ENCODE data around the gene EFCAB11.

EFCAB11 gene, protein sequence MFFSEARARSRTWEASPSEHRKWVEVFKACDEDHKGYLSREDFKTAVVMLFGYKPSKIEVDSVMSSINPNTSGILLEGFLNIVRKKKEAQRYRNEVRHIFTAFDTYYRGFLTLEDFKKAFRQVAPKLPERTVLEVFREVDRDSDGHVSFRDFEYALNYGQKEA

DNA sequence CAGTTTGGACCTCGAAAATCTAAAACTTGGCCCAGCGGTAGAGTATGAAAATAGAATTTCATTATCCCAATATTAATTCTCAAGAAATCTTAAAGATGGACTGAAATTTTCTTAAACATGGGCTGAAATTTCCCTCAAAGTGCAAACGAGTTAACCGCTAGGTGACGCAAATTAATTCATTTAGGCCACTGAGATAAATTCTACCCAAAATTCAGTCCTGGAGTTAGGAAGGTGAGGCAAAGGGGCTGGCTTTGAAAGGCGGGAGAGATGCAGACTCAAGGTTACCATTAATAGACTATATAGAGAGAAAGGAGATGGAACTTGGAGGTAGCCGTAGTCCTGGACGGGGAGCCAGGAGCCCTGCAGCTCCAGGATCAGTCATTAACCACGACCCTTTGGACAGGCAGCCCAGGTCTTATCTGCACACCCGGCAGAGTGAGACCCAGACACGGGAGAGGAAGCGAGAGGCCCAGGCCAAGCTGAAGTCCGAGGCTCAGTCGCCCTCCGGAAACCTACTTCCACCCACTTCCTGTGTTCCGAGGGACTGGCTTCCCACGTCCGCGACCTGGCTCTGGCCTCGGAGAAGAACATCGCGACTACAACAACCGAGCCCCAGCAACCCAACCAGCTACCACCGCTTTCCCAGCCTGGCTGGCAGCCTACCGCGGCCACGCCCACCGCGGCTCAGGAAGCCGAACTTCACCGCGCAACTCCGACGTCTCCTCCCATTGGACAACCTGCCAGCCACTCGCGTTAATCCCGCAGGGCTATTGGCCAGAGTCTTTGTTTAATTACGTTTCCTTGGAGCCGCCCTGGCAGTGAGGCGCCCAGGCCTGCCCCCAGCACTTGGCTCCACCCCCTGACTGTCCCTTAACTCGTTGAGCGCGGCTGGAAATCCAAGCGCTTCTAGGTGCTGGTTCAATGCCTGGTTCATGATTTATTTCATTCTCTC is at the start of gene EFCAB11:
TSS of gene EFCAB11 (minus strand) at position 661 of the 952 bp plus-strand sequence. CDS start at position 591, 70 bp downstream.
- peak; percentile 97 for DNase-seq (ENCODE audit: low read depth)

DNA sequence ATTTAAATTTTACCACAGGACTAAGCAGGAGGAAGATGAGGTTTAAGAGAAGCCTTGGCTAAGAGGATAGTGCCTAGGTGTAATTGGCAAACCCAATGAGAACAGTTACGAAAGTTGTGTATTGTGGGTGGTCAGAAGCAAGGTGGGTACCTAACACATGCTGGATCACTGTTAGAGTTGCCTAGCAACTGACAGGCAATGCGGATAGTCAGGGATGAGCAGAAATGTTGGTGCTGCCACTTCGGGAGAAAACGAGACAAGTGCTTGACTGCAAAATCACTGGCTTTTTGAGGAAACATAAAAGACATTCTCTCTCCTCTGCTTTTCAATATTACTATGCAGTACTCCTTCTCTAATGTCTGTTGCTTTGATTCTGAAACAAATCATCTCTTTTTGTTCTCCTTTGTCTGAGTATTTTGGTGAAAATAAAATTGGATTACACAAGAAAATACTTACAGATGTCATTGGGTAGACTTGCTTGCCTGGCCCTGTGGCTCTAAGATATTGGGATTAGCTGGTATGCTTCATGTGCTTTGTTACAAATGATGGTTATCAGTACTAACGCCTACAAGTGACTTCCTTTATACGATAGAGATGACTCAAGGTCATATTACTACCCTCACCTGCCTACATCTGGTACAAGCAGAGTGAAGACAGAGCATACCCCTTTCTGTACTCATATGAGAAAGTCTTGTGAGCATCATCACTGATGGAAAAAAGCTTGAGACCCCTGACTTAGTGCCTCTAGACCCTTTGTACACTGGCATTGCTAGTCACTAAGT is 49.2 kb upstream of the EFCAB11 start:
- DNase-seq (ENCODE audit: low read depth): no peak

DNA sequence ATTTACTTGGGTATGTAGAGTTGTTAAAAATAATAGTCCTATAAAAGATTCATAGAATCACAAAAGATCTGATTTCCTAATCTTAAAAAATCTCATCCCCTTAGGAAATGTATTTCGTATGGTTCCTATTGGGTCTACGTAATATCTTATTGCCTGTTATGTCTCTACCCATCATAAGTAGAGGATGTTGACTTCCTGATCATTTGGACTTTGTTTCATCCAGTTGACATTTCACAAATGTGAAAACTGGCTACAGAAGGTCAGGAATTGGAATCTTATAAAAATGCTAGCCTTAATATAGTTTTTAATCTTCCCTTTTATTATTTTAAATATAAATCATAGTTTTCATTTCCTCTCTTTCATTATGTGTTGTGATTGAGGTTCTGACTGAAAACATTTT is 46.4 kb upstream of the EFCAB11 start:
- no peak for DNase-seq (ENCODE audit: low read depth)

DNA sequence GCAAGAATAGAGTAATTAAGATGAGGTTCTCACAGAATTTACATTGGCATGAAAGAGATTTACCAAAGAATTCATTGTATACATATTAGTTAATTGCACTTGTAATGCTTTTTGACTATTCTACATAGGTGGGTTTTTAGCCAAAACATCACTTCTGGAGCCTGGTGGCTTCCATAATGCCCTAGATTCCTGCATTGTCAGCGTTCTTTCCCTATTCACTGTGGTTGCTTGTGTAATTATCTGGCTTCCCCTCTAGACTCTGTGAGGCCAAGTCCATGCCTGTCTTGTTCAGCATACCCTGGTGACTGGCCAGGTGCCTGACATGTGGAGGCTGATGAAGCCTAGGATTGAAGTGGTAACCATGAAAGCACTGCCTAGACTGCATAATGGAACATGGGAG is 42.4 kb upstream of the EFCAB11 start:
- DNase-seq (ENCODE audit: low read depth): no peak

DNA sequence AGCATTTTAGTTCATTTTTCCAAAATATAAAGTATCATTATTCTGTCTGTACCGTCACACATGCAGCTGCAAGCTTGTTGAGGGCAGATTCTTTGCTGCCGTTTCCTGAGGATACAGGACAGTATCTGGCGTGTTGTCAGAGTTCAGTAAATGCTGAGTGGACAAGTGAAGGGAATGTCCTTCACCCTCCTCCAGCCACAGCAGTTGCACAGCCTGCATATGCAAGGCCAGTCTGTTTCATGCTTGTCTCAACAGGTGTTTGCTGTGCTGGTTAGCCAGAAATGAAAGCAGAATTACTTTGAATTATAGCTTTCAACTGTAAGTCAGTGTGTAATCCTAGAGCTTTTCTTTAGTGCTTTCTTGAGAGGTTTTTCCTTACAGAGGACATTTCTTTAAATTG is 37.7 kb upstream of the EFCAB11 start:
- no peak for DNase-seq (ENCODE audit: low read depth)

DNA sequence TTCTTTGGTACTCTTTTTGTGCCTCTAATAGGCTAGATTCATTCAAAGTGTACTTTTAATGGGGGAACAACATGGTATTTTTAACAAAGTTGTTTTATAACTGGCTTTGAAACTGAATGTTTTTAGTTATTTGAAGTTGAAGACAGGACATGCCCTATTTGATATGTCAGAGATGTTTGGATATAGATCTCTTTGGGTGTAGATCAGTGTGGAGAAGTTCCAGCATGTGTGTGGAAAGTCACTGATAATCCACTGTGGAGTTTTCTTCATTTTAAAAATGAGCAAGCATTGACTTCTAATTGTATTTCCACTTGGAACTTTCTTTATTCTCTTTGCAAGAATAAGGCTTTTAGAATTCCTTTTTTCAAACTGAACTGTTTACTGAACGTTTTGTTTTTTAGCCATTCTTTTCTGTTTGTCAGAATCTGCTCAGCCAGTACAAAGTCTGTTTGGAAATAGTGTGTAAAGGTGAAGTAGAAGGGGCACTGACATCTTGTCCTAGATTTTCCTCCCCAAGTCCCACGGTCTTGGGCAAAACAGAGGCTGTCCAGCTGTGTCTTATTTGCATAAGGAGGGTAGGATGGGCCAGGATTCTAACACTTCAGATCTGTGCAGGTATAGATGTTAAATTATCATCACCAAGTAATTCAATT is 36.2 kb upstream of the EFCAB11 start:
- no peak for DNase-seq (ENCODE audit: low read depth)

DNA sequence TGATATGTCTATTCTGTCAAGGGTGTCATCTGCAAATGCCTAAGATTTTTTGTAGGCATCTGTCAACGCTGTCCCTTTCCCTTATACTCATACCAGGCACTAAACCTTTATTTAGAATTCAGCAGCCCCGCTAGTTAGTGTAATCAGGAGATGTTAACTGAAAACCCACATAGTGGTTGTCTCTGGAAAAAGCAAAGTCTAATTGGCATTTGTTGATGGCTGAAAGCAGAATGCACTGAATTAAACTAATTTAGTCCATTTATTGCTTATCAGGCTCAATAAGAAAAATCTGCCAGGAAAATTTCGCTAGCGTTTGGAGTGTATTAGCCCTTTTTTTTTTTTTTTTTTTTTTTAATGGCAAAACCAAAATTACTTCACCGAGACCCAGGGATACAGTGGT is 35.7 kb upstream of the EFCAB11 start:
- no peak for DNase-seq (ENCODE audit: low read depth)

DNA sequence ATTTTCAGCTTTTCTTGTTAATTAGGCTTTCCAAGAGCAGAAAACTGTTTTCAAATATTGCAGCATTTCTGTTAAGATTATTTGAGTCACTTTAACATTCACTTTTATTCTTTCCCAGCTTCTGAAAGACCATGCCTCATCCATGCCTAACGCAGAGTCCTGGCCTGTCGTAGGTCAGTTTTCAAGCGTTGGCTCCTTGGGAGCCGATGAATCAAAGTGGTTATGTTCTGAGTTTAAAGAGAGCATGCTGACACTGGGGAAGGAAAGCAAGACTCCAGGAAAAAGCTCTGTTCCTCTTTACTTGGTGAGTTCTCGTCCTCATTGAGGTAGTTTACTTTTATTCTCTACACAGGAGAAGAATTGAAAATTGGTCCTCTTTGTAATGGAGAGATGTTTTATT is 34.3 kb upstream of the EFCAB11 start:
- DNase-seq (ENCODE audit: low read depth): no peak

DNA sequence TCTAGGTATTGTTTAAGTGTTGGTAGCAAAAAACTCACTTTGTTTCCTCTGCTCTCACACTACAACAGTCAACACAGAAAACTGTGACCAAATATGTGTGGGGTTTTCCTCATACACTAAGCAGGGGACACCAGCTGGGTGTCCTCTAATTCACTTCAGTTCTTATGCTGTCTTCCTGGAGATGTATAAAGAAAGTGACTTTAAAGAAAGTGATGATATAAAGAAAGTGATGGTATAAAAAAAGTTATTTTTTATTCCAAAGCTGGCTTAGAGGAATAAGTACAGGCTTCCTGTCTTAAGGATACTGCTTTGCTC is 32.6 kb upstream of the EFCAB11 start:
- DNase-seq (ENCODE audit: low read depth): no peak

DNA sequence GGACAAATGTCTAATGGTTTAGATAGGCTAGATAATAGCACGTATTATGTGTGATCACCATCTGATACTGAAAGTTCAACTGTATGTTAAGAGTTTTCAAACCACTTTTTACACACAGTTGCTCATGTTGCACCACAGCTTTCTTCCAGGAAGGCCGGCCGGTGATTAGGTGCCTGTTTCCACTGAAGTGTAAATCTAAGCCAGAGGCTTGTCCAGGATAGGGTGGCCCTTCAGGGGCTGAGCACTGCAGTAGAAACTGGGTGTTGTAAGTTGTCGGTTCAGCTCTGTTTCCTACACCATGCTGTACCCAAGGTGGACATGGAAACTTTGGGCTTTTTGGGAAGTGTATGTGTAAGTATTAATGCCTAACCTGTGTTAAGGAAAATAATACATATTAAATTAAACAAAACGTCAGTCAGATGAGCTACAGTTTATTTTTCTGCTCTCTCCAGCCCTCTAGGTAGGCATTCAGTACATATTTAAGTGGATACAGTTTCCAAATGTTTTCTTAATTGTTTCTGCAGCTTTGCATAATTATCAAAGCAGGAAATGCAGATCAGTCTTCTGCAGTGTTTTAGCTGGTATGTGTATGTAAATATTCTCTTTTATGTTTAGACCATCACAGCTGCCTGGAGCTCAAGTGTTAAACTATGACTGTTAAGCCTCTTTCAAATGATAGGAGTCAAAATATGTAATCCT is 32.1 kb upstream of the EFCAB11 start:
- DNase-seq (ENCODE audit: low read depth): no peak

DNA sequence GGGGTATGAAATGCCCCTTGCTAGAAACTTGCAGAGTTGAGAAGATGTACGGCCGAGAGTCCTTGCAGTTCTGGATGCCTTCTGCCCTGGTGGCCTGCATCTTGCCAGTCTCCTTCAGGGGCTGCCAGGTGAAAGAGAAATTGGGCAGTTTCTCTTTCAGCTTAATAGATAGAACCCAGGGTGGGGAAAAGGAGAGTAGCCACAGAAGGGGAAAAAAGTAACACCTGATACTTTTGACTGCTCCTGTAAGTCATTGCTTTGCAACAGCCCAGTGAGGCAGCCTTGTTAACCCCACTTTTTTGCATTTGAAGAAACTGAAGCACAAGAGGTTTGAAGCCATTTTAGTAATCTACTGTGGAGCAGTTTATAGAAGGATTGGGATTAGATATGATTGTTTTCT is 28.8 kb upstream of the EFCAB11 start:
- DNase-seq (ENCODE audit: low read depth): no peak

DNA sequence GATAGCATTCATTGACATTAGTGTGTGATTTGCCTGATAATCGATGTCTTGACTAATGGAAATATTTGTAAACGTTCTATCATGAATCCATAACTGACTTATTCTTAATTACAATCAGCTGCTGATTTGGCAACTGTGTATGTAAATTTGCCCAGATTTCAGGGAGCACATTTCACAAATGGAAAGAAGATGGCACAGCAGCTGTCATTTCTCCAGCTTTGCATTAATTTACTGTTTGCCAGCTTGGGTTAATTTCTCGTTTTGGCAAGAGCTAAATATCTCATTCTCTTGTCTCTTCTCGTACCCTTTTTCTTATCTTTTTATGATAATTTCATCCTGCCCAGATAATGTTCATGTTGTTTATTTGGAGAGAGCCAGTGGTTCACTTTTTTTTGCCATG is 24.1 kb upstream of the EFCAB11 start:
- DNase-seq (ENCODE audit: low read depth): no peak

DNA sequence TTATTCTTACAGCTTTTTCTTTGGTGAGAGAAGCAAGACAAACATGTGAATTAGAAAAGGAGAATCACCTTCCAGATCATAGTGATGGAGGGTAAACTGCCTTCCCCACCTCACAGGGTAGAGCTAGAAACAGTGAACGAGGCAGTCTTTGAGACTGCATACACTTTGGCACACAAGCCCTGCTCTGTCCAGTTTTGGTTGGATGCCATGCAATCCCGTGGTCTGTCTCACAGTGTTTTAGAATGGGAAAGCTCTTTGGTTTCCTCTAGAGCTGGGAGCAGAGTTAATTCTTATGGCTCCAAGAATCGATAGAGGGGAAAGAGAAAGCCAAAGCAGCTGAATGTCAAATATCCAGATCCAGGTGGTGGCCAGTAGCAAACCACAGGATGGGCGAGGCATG is 23.1 kb upstream of the EFCAB11 start:
- no peak for DNase-seq (ENCODE audit: low read depth)

DNA sequence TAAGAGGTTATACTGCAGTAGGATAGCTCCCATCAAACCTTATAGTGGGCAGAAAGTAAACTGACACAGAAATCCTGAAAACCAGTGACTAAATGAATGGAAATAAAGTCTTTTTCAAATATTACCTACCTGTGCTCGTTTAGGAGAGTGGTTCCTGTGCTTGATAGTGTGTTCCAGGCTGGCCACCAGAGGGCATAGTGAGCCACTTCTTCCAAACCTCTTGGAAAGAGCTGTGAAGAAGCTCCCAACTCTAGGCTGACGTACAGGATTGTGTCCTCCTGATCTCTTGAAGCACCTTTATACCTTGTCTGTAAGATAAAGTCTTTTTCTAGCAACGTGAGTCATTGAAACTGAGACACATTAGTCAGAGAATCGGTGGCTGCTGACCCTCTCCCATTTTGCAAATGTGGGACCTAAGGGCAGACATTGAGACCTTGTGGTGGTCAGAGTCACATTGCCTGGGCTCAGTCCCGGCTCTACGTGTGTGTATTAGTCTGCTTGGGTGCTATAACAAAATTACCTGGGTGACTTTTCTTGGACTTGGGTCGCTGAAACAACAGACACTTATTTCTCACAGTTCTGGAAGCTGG is 18.8 kb upstream of the EFCAB11 start:
- DNase-seq (ENCODE audit: low read depth): peak; percentile 66

DNA sequence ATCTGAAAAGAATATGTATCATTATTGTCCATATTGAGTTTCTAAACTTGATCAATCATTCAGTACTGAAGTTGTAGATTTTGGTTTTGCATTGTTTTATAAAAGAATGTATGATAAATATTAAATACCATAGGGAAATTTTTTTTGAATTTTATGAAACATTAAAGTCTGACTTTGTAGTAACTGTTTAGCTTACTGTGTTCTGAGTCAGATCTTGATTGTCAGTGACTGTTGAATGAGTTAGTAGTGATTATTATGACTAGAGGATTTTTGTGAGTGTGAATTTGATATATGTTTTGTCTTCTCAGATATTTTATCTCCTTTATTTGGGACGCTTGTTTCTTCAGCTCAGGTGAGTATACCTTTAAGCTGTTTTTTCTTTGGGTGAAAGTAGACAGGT is 11.3 kb upstream of the EFCAB11 start:
- peak; percentile 7 for DNase-seq (ENCODE audit: low read depth)

DNA sequence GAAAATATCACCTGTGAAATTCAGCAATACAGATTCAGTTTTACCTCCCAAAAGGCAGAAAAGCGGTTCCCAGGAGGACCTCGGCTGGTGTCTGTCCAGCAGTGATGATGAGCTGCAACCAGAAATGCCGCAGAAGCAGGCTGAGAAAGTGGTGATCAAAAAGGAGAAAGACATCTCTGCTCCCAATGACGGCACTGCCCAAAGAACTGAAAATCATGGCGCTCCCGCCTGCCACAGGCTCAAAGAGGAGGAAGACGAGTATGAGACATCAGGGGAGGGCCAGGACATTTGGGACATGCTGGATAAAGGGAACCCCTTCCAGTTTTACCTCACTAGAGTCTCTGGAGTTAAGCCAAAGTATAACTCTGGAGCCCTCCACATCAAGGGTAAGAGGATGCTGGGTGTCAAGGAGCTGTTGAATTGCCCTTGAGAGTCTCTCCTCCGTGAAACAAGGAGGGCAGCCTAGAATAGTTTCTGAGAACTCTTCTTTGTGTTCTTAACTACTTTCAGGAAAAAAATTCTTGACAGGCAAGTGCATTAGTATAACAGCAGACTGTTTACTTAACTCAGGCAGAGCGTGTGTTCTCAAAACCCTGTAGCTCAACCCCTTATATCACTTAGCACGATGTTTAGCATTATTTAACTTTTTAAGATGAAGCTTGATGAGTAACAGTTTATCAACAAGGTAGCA is 8.9 kb upstream of the EFCAB11 start:
- no peak for DNase-seq (ENCODE audit: low read depth)

DNA sequence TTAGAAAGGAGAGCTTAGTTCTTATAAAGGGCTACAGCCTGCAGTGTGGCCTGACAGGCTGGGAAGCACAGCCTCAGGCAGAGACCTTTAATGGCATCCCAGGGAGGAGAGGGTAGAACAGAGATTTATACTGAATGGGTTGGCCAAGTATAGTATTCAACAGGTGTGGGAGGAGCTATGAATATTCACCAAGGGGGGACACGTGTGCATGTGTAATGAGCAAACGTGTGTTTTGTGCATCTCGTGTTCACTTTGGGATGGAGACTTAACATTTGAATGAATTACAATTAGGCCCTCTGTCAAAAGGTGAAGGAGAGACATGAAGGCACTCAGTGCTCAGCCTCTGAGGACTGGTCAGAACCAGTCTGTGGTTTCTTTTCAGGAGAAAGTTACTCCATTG is 6.4 kb upstream of the EFCAB11 start:
- no peak for DNase-seq (ENCODE audit: low read depth)

DNA sequence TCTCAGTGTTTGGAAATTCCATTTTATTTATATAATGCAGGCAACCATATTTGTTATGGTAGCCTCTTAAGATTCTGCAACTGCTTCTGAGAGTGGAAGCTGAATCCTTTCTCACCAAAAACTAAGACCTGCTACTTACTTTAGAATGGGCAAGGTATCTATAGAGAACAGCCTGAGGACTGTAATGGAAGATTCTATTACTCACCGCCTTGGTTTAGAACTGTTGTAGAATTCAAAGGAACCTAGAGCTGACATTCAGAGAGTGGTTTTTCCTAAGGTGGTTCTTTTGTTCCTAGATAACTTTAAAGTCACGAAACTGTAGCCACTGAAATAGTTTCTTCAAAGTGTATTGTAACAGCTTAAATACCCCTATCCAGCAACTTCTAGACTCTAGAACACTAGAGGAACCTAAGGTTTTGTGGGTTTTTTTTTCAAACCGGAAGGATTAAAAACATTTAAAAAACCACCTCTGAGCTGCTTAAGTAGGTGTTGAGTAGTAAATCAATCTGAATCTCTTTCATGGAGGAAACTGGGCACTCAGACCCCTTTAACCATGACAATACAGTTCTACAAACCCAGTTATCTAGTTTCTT is 5.4 kb upstream of the EFCAB11 start:
- no peak for DNase-seq (ENCODE audit: low read depth)

DNA sequence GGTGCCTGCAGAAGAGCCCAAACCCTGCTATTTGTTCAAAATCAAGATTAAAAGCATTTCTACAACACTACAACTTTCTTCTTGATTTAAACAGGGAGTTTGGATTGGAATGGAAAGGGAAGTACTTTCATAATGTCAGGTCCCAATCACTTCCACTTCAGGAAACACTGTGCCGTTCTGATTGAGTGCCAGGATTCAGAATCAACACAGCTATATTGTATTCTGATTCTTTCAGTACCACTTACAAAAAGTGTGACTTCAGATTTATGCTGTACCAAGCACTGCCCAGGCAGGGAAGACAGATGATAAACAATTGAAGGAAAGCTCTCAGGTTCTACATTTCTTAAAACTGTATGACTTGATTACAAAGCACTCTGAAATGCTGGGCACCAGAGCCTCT is 4.4 kb upstream of the EFCAB11 start:
- no peak for DNase-seq (ENCODE audit: low read depth)

DNA sequence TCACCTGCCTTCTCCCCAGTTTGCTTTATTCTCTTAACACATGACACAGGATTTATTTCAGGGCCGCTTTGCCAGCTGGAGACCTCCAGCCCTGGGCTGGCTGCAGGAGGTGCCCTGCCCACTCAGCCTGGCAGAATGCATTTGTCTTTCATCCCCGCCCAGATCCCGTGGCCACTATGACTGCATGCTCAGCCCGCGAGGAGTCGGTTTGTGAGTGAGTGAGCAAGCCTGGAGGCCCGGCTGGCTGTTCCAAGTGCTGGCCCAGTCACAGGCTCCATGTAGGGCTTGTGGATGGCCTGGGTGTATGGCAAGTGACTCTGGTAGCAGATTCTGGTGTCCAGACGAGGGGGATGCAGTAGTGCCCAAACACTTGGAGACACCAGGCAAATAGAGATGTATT is 3.3 kb upstream of the EFCAB11 start:
- DNase-seq (ENCODE audit: low read depth): no peak

DNA sequence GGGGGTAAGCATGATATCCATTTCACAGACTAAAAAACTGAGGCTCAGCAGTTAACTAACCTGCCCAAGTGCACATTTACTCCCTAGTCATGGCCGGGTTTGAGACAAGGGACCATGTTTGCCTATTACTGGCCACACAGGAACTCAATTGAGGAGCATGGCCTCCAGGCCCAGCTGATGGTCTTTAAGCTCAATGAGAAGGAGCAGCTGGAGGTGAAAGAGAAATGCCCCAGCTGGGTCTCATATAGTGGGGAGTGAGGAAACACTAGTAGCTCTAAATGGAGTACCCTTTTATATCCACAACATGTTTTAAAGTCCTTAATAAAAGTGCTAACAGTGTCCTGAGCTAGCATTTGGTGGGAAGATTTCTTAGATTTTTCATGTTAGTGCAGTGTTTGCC is 2.8 kb upstream of the EFCAB11 start:
- DNase-seq (ENCODE audit: low read depth): no peak

Data from amniotic epithelial cell (primary cell).